Stimulated activated naive CD8-positive, alpha-beta T cell treated with anti-CD3 and anti-CD28 coated beads, Interleukin-15, Interleukin-2, amounts not matched to agents 100 ng/mL and 50 ng/mL, for 24 hours (primary cell): ENCODE data around the gene FXYD5.
"Not testable (repeated sequence)": the region's sequence is repeated elsewhere in the genome, so short reads cannot be mapped to it uniquely, and the experiment has no call there.

Source experiments
- H3K27ac Mint-ChIP-seq: one replicate; pipeline ENCODE4 v1.8.0; 2021; ENCODE audit warnings: mild to moderate bottlenecking, mixed read lengths
- H3K27me3 Mint-ChIP-seq: one replicate; pipeline ENCODE4 v1.8.0; 2021; ENCODE audit warnings: mixed read lengths
- H3K36me3 Mint-ChIP-seq: one replicate; pipeline ENCODE4 v1.8.0; 2021; ENCODE audit warnings: low read depth, mixed read lengths
- H3K4me1 Mint-ChIP-seq: one replicate; pipeline ENCODE4 v1.8.0; 2021; ENCODE audit warnings: low read depth, mixed read lengths
- H3K4me3 Mint-ChIP-seq: one replicate; pipeline ENCODE4 v1.8.0; 2021; ENCODE audit warnings: mild to moderate bottlenecking, mixed read lengths
- H3K9me3 Mint-ChIP-seq: one replicate; pipeline ENCODE4 v1.8.0; 2021; ENCODE audit warnings: mixed read lengths

FXYD5 gene

GRCh38 chr19:35140962-35141836 is 13.3 kb upstream of the FXYD5 start:
- peaks cover 4% of the 10 kb centered on the region for H3K27me3 Mint-ChIP-seq
- H3K36me3 Mint-ChIP-seq: no peaks in the 10 kb centered on the region
- H3K4me3 Mint-ChIP-seq: peak overlapping the region; percentile 84
- peaks cover 26% of the 10 kb centered on the region for H3K4me1 Mint-ChIP-seq
- peak overlapping the region; percentile 76 for H3K27ac Mint-ChIP-seq
- no peaks in the 10 kb centered on the region for H3K9me3 Mint-ChIP-seq

- no peaks in the 10 kb centered on the region for H3K36me3 Mint-ChIP-seq
- H3K27ac Mint-ChIP-seq: peak overlapping the region; percentile 76
- no peaks in the 10 kb centered on the region for H3K9me3 Mint-ChIP-seq
- peaks cover 26% of the 10 kb centered on the region for H3K4me1 Mint-ChIP-seq
- peak overlapping the region; percentile 84 for H3K4me3 Mint-ChIP-seq
- peaks cover 4% of the 10 kb centered on the region for H3K27me3 Mint-ChIP-seq
Observed at GRCh38 chr19:35141837-35142605, 12.5 kb upstream of the FXYD5 start.

DNA sequence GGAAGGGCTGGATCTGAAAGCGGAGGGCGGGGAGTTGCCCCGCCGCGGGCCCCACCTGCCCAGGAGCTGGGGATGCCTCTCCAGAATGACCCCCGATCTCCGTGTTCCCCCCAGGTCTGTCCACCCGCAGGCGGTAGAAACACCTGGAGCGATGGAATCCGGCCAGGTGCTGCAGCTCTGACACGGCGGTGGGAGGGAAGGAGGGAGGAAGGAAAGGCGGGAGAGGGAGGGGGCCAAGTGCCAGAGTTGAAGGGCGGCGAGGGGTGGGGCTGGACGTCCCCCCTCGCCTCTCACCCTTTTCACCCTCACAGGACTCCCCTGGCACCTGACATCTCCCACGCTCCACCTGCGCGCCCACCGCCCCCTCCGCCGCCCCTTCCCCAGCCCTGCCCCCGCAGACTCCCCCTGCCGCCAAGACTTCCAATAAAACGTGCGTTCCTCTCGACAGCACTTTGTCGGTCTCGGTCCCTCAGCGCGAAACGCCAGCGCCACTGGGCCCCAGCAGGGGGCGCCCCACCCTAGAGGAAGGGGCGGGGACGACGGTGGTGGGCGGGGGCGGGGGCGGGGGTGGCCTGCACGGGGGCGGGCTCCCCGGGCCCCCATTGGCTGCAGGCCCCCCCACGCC is 11.8 kb upstream of the FXYD5 start:
- Mint-ChIP-seq H3K4me1 (peaks cover 26% of the 10 kb centered on the region), H3K27ac (no peak overlapping the region), H3K27me3 (peaks cover 4% of the 10 kb centered on the region), H3K4me3 (peak overlapping the region; percentile 84), H3K36me3 (no peaks in the 10 kb centered on the region), H3K9me3 (no peaks in the 10 kb centered on the region)

GRCh38 chr19:35143231-35143715 is 11.3 kb upstream of the FXYD5 start, which contains the start of gene FXYD7:
Gene FXYD7 (plus strand): TSS chr19:35143255. CDS start chr19:35143334, 79 bp downstream.
- Mint-ChIP-seq H3K27ac (no peak within 1 kb of the TSS), H3K4me3 (peak within 1 kb of the TSS; percentile 84), H3K36me3 (no peaks in the 10 kb centered on the region), H3K9me3 (no peaks in the 10 kb centered on the region), H3K4me1 (peaks cover 26% of the 10 kb centered on the region), H3K27me3 (peaks cover 4% of the 10 kb centered on the region)

DNA sequence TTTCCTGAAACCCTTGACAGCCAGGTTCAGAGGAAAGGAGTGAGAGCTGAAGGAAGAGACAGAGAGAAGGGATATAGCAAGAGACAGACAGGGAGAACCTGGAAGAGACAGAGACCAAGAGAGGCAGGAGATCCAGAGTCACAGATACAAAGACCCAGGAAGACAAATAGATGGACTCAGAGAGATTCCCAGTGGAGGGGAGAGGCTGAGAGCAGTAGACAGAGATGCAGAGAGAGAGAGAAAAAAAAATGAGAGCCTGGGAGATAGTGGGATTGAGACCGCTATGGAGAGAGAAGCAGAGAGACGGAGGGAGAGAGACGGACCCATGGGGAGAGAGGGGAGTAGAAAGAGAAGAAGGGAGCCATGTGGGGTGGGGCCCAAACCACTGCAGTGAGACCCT is 10.7 kb upstream of the FXYD5 start:
- H3K36me3 Mint-ChIP-seq: no peaks in the 10 kb centered on the region
- no peak overlapping the region for H3K27ac Mint-ChIP-seq
- peaks cover 26% of the 10 kb centered on the region for H3K4me1 Mint-ChIP-seq
- H3K27me3 Mint-ChIP-seq: peaks cover 4% of the 10 kb centered on the region
- no peaks in the 10 kb centered on the region for H3K9me3 Mint-ChIP-seq
- no peak overlapping the region for H3K4me3 Mint-ChIP-seq

- H3K9me3 Mint-ChIP-seq: no peaks in the 10 kb centered on the region
- no peaks in the 10 kb centered on the region for H3K36me3 Mint-ChIP-seq
- H3K27ac Mint-ChIP-seq: no peak overlapping the region
- no peak overlapping the region for H3K4me3 Mint-ChIP-seq
- peaks cover 4% of the 10 kb centered on the region for H3K27me3 Mint-ChIP-seq
- peaks cover 26% of the 10 kb centered on the region for H3K4me1 Mint-ChIP-seq
Observed at GRCh38 chr19:35144259-35144599, 10.3 kb upstream of the FXYD5 start.

DNA sequence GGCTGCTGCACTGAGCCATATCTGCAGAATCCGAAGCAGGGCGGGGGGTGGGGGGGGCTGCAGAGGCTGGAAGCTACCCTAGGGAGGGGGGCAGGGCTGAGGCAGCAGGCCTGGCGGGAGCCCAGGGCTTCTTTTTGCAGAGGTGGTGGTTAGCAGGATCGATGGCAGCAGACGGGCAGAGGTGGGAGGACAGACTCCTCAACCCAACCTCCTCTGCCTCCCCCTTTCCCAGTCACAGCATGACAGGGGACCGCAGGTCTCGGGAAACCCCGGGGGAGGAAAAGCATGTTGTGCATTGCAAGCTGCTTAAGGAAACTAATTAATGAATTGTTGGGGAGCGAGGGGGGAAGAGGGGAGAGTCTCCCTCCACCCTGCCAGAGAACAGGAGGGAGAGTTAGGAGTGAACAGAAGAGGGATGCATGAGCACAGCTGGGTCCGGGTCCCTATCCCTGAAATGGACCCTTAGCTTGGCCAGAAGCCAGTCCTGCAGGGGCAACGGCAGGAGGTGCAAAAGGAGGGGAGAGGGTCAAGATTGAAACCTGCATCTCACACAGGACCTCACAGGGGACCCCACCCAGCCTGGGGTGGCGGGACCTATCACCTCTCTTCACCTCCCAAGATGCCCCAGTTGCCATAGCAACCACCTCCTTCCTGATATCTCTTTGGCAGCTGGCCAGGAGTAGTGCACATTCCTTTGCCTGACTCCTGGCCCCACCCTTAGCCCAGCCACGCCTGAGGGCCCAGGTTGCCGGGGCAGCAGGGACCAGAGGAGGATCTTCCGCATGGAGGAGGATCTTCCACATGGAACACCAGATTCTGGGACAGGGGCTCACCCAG is 9.7 kb upstream of the FXYD5 start:
- Mint-ChIP-seq H3K4me1 (peaks cover 26% of the 10 kb centered on the region), H3K4me3 (no peak overlapping the region), H3K27me3 (peaks cover 4% of the 10 kb centered on the region), H3K9me3 (no peaks in the 10 kb centered on the region), H3K27ac (no peak overlapping the region), H3K36me3 (no peaks in the 10 kb centered on the region)

DNA sequence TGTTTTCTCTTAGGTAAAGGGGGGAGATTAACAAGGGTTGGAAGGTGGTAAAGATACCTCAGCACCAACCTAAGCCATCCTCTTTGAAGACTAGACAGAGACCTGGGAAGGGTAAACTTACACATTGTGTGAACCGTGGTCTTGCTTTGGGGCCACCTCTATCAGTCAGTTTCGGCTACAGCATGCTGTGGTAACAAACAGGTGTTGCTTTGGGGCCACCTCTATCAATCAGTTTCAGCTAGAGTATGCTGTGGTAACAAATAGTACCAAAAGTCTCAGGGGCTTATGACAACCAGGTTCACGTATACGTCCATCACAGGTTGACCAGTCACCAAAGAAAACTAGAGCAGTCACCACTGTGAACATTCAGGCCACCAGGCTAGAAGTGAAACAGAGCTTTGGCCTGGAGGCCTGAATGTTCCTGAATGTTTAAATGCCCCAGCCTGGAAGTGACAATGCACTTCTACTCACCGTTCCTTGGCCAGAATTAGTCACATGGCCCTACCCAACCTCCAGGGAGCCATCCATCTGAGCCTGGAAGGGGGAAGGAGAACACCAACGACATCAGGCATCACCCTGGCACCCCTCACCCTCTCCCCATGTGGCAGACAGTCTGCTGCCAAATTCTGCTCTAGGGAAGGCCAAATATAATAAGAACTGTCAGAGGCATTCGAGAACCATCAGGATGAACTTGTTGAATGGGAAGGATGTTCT is 7.6 kb upstream of the FXYD5 start:
- Mint-ChIP-seq H3K9me3 (no peaks in the 10 kb centered on the region), H3K27ac (peak overlapping the region; percentile 7), H3K36me3 (no peaks in the 10 kb centered on the region), H3K4me3 (no peak overlapping the region), H3K4me1 (peaks cover 12% of the 10 kb centered on the region), H3K27me3 (peaks cover 4% of the 10 kb centered on the region)

DNA sequence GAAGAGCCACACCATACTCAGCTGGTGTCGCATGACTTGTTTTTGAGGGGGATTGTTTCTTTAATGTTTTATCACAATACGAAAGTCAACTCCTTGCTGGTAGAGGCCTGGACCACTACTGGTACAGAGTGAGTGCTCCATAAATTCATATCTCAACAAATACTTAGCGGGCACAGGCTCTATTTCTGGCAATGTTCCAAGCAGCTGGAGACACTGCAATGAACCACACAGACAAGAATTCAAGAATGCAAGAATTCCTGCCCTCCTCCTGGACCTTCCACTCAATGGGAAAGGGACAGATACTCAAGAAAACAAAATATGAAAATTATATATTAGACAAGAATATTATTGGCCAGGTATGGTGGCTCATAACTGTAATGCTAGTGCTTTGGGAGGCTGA is 5.1 kb upstream of the FXYD5 start:
- Mint-ChIP-seq H3K27me3 (no peaks in the 10 kb centered on the region), H3K4me1 (peaks cover 17% of the 10 kb centered on the region), H3K27ac (no peak overlapping the region), H3K9me3 (no peaks in the 10 kb centered on the region), H3K4me3 (no peak overlapping the region), H3K36me3 (no peaks in the 10 kb centered on the region)

- H3K9me3 Mint-ChIP-seq: no peaks in the 10 kb centered on the region
- H3K27me3 Mint-ChIP-seq: no peaks in the 10 kb centered on the region
- no peaks in the 10 kb centered on the region for H3K36me3 Mint-ChIP-seq
- H3K4me1 Mint-ChIP-seq: peaks cover 17% of the 10 kb centered on the region
- peak overlapping the region; percentile 36 for H3K27ac Mint-ChIP-seq
- H3K4me3 Mint-ChIP-seq: no peak overlapping the region
Observed at GRCh38 chr19:35150445-35150844, 4.1 kb upstream of the FXYD5 start.

- Mint-ChIP-seq H3K27me3 (no peaks in the 10 kb centered on the region), H3K27ac (no peak overlapping the region), H3K4me3 (no peak overlapping the region), H3K4me1 (peaks cover 26% of the 10 kb centered on the region), H3K36me3 (peaks cover 9% of the 10 kb centered on the region), H3K9me3 (no peaks in the 10 kb centered on the region)
Observed at GRCh38 chr19:35151273-35152065, 3.1 kb upstream of the FXYD5 start.

DNA sequence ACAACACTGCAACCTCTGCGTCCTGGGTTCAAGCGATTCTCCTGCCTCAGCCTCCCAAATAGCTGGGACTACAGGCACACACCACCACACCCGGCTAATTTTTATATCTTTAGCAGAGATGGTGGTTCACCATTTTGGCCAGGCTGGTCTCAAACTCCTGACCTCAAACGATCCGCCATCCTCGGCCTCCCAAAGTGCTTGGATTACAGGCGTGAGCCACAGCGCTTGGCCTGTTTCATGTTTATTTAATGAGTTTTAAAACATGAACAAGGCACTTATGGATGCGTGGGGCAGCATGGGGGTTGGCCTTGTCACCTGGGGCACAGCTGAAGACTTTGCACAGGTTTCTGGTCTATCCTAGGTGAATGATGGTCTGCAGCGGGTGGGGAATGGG is 1.4 kb upstream of the FXYD5 start:
- not testable (repeated sequence) for H3K9me3 Mint-ChIP-seq, H3K27me3 Mint-ChIP-seq
- Mint-ChIP-seq H3K4me1 (peaks cover 42% of the 10 kb centered on the region), H3K4me3 (peak overlapping the region; percentile 98), H3K27ac (peak overlapping the region; percentile 48), H3K36me3 (peaks cover 25% of the 10 kb centered on the region)
